Breast epithelium (tissue), 3 donors: ENCODE results near the gene DENND1C.

Source experiments
- CTCF ChIP-seq, 3 donors: fragments of 450-650 bp; IDR thresholded peaks; one replicate each; pipeline ENCODE4 v1.5.1; 2016 to 2017; ENCODE audit warnings: antibody characterized with exemption in 3 of 3, mild to moderate bottlenecking in 3 of 3, moderate library complexity in 3 of 3
- POLR2A ChIP-seq: fragments of 450-650 bp; IDR thresholded peaks from one replicate; pipeline ENCODE4 v1.6.1; 2016; ENCODE audit warnings: antibody characterized with exemption, mild to moderate bottlenecking, moderate library complexity
- POLR2AphosphoS5 ChIP-seq, 3 donors: sonication (generic); formaldehyde crosslinking; IDR thresholded peaks; one replicate each; pipeline ENCODE4 v1.6.1; 2017; ENCODE audit warnings: antibody characterized with exemption in 3 of 3

- no peak for TF ChIP-seq CTCF (IDR thresholded peaks at IDR 0.05)
- TF ChIP-seq POLR2AphosphoS5 (IDR thresholded peaks at IDR 0.05): no peak
- no peak for TF ChIP-seq POLR2A
Measured at GRCh38 chr19:6518145-6518911, 36.7 kb upstream of the DENND1C start.
